Measurements from ENCODE around the gene KHDRBS2. TPM values are rescaled to one million over a fixed set of nuclear protein-coding genes. Genes with fewer than 3 reads are reported as not detected.

Gene KHDRBS2
- polyA plus RNA-seq, 1 of the 3 experiments (the other 2 are of a cell fraction) = not detected

- H2AFZ ChIP-seq (ENCODE audit: low read depth) = no peak overlapping the region
- H3F3A ChIP-seq (replicated peaks; ENCODE audit: insufficient read depth) = no peaks in the 10 kb centered on the region
- no peaks in the 10 kb centered on the region for H4K20me1 ChIP-seq (ENCODE audit: insufficient read depth)
- H3K79me2 ChIP-seq (ENCODE audit: insufficient read depth) = no peaks in the 10 kb centered on the region
- no peak for DNase-seq
- H3K9me2 ChIP-seq = no peaks in the 10 kb centered on the region
- H3K4me1 ChIP-seq (ENCODE audit: control insufficient read depth in 1 of 2, insufficient read depth in 2 of 2, low read depth in 1 of 2, low read length in 1 of 2) = no peaks in the 10 kb centered on the region
- no peak overlapping the region for H3K27ac ChIP-seq (ENCODE audit: low read depth in 2 of 2, low read length in 1 of 2)
- 0% methylated on average over 1 of the region's 1 CpG for WGBS (ENCODE audit: low lambda C conversion rate)
- ChIA-PET CTCF (no interaction called here), POLR2A (no interaction called here)
- no peaks in the 10 kb centered on the region for H3K27me3 ChIP-seq (ENCODE audit: insufficient read depth)
- TF ChIP-seq SMC3 (IDR thresholded peaks at IDR 0.05; ENCODE audit: low read depth, low read length) (no peak), USF2 (IDR thresholded peaks at IDR 0.05; ENCODE audit: borderline replicate concordance, low read depth, low read length) (no peak), ELF1 (IDR thresholded peaks at IDR 0.05) (no peak), RAD21 (IDR thresholded peaks at IDR 0.05; ENCODE audit: low read length) (no peak), GATA2 (CRISPR knock-in tag; IDR thresholded peaks at IDR 0.05) (no peak), FOSL2 (IDR thresholded peaks at IDR 0.05; ENCODE audit: borderline replicate concordance, low read depth) (no peak), PBX3 (IDR thresholded peaks at IDR 0.05) (no peak), GABPA (IDR thresholded peaks at IDR 0.05; ENCODE audit: low read depth) (no peak), TEAD4 (IDR thresholded peaks at IDR 0.05; ENCODE audit: borderline replicate concordance, insufficient read depth) (no peak), CHD2 (IDR thresholded peaks at IDR 0.05; ENCODE audit: low read length, partially characterized antibody) (no peak), IRF3 (IDR thresholded peaks at IDR 0.05; ENCODE audit: low read depth, low read length) (no peak), ZBTB33 (IDR thresholded peaks at IDR 0.05; ENCODE audit: borderline replicate concordance, low read depth) (no peak), RCOR1 (IDR thresholded peaks at IDR 0.05; ENCODE audit: low read length) (no peak), MAX (IDR thresholded peaks at IDR 0.05; ENCODE audit: low read depth) (no peak), JUND (IDR thresholded peaks at IDR 0.05) (no peak), FOXJ3 (CRISPR knock-in tag; IDR thresholded peaks at IDR 0.05) (no peak), MEF2A (IDR thresholded peaks at IDR 0.05; ENCODE audit: borderline replicate concordance, low read depth) (no peak)
- H3K9me3 ChIP-seq = no peaks in the 10 kb centered on the region
- no peak overlapping the region for H3K4me3 ChIP-seq (ENCODE audit: low read depth in 2 of 2, low read length in 1 of 2)
- H3K9ac ChIP-seq = no peak overlapping the region
- H3K36me3 ChIP-seq (replicated peaks in 1 of 2; ENCODE audit: control insufficient read depth in 1 of 2, insufficient read depth in 2 of 2, low read length in 1 of 2) = no peaks in the 10 kb centered on the region
- H3K4me2 ChIP-seq = no peak overlapping the region
Observed at GRCh38 chr6:61977099-61977498, 308.9 kb downstream of the KHDRBS2 start.

All from SK-N-SH (cell line).